HCT116 (cell line): ENCODE measurements around the gene CACNB2. TPM values are rescaled to one million over a fixed set of nuclear protein-coding genes. Genes with fewer than 3 reads are reported as not detected.

Source experiments
- ATAC-seq: fragments of 200-7000 bp; cut with Tn5 transposase; 2 replicates; pipeline ENCODE4 v1.9.1; 2020; ENCODE audit warnings: mild to moderate bottlenecking, moderate library complexity
- BruUV-seq: library from RNA; stranded (reverse); fragments of 400-500 nt; replicated peaks from 2 replicates; lab custom pipeline; 2021; lab: Mats Ljungman, UMichigan
- CTCF ChIA-PET: fragments of 300-600 bp; sonication (Branson Sonifier 250); formaldehyde crosslinking; loops from one replicate; lab custom pipeline; 2021; ENCODE audit warnings: antibody characterized with exemption; lab: Charles Lee
- POLR2A ChIA-PET: fragments of 300-600, 350-600 bp; sonication (Branson Sonifier 250); formaldehyde crosslinking; loops from one replicate; lab custom pipeline; 2021; ENCODE audit warnings: antibody characterized with exemption; lab: Charles Lee
- RAD21 ChIA-PET, 2 experiments: fragments of 300-600 bp; sonication (Branson Sonifier 250); formaldehyde crosslinking; loops; one replicate each; lab custom pipeline; 2023; ENCODE audit warnings: low total read pairs in 2 of 2; ENCODE audit not compliant: uncharacterized antibody in 2 of 2, unreplicated experiment in 2 of 2, low non-redundant PET in 1 of 2; lab: Charles Lee
- DNase-seq: peaks from one replicate; pipeline ENCODE4 v3.0.0-alpha.2; 2010; ENCODE audit warnings: low read depth, low spot score
- H2AFZ ChIP-seq: fragments of 200-600 bp; shearing (Covaris generic), sonication (generic); 2 replicates; pipeline ENCODE4 v1.6.1; 2017; ENCODE audit warnings: low read depth, mixed run types, mixed read lengths, antibody characterized with exemption, low read length; ENCODE audit not compliant: poor library complexity, severe bottlenecking
- H3K27ac ChIP-seq: 2 replicates; pipeline ENCODE4 v1.5.1; 2012; ENCODE audit warnings: low read depth, low read length
- H3K27me3 ChIP-seq: fragments of 200-600 bp; sonication (generic); 2 replicates; pipeline ENCODE4 v1.6.1; 2016; ENCODE audit warnings: mixed run types, low read length, mixed read lengths; ENCODE audit not compliant: insufficient read depth
- H3K36me3 ChIP-seq, 2 experiments: fragments of 200-500 bp in 1 of 2; fragments of 200-600 bp in 1 of 2; sonication (Bioruptor generic) in 1 of 2; sonication (generic) in 1 of 2; 2 replicates each; pipeline versions ENCODE4 v1.5.1 to v1.6.1; 2014 to 2016; ENCODE audit warnings: low read length in 2 of 2, inconsistent platforms in 1 of 2, mixed read lengths in 1 of 2, mixed run types in 1 of 2; ENCODE audit not compliant: insufficient read depth in 2 of 2, control insufficient read depth in 1 of 2
- H3K4me1 ChIP-seq, 2 experiments: fragments of 200-600 bp in 1 of 2; sonication (generic) in 1 of 2; 2 replicates each; pipeline versions ENCODE4 v1.5.1 to v1.6.1; 2012 to 2017; ENCODE audit warnings: low read length in 2 of 2, inconsistent platforms in 1 of 2, mild to moderate bottlenecking in 1 of 2, mixed read lengths in 1 of 2, mixed run types in 1 of 2, moderate library complexity in 1 of 2; ENCODE audit not compliant: insufficient read depth in 2 of 2, control insufficient read depth in 1 of 2
- H3K4me2 ChIP-seq: fragments of 200-600 bp; sonication (generic); 2 replicates; pipeline ENCODE4 v1.6.1; 2017; ENCODE audit warnings: mixed run types, low read length, mixed read lengths
- H3K4me3 ChIP-seq, 2 experiments: fragments of 200-600 bp in 1 of 2; sonication (generic) in 1 of 2; replicated peaks in 1 of 2; 2 replicates each; pipeline ENCODE4 v1.5.1; 2011 to 2016; ENCODE audit warnings: low read length in 2 of 2, control low read depth in 1 of 2, low read depth in 1 of 2, mild to moderate bottlenecking in 1 of 2, mixed read lengths in 1 of 2, mixed run types in 1 of 2
- H3K79me2 ChIP-seq: fragments of 200-600 bp; sonication (generic); 2 replicates; pipeline ENCODE4 v1.6.1; 2017; ENCODE audit warnings: mild to moderate bottlenecking, mixed run types, low read length, moderate library complexity, mixed read lengths; ENCODE audit not compliant: insufficient read depth
- H3K9ac ChIP-seq: fragments of 200-600 bp; sonication (generic); 2 replicates; pipeline ENCODE4 v1.6.1; 2016; ENCODE audit warnings: low read length, mixed read lengths
- H3K9me2 ChIP-seq: fragments of 200-600 bp; sonication (generic), shearing (Covaris generic); 2 replicates; pipeline ENCODE4 v1.6.1; 2017; ENCODE audit warnings: mixed run types, mild to moderate bottlenecking, moderate library complexity; ENCODE audit not compliant: insufficient read depth
- H3K9me3 ChIP-seq, 2 experiments: fragments of 200-500 bp in 1 of 2; fragments of 200-600 bp in 1 of 2; sonication (Bioruptor generic) in 1 of 2; sonication (generic) in 1 of 2; 2 replicates each; pipeline ENCODE4 v1.6.1; 2014 to 2017; ENCODE audit warnings: low read length in 2 of 2, mixed read lengths in 2 of 2, inconsistent platforms in 1 of 2, low read depth in 1 of 2, mild to moderate bottlenecking in 1 of 2, mixed run types in 1 of 2, moderate library complexity in 1 of 2; ENCODE audit not compliant: control insufficient read depth in 1 of 2, insufficient read depth in 1 of 2
- H4K20me1 ChIP-seq: fragments of 200-600 bp; sonication (generic), shearing (Covaris generic); 2 replicates; pipeline ENCODE4 v1.6.1; 2017; ENCODE audit warnings: mixed run types, mild to moderate bottlenecking, moderate library complexity; ENCODE audit not compliant: insufficient read depth
- CBX3 ChIP-seq: IDR thresholded peaks from 2 replicates; pipeline ENCODE4 v1.6.1; 2012; ENCODE audit warnings: low read depth
- EGR1 ChIP-seq: IDR thresholded peaks from 2 replicates; pipeline ENCODE4 v1.6.1; 2012; ENCODE audit warnings: low read depth
- REST ChIP-seq: IDR thresholded peaks from 2 replicates; pipeline ENCODE4 v1.6.1; 2012; ENCODE audit warnings: low read depth
- SIN3A ChIP-seq: IDR thresholded peaks from 2 replicates; pipeline ENCODE4 v1.6.1; 2012; ENCODE audit warnings: low read depth
- SP1 ChIP-seq: IDR thresholded peaks from 2 replicates; pipeline ENCODE4 v1.6.1; 2012; ENCODE audit warnings: low read depth
- SRF ChIP-seq: IDR thresholded peaks from 2 replicates; pipeline ENCODE4 v1.6.1; 2012; ENCODE audit warnings: low read depth
- ZFX ChIP-seq: fragments of 450-650 bp; IDR thresholded peaks from 2 replicates; pipeline ENCODE4 v1.6.1; 2017
- intact Hi-C: fragments of 100-400 bp; cut with micrococcal nuclease; formaldehyde crosslinking; loops from 2 replicates; pipeline ENCODE4 v1.10.0; 2022
- total RNA-seq: library from RNA; stranded (reverse); gene quantifications from one replicate; pipeline ENCODE4 v1.2.1, GENCODE V29; 2021; ENCODE audit not compliant: unreplicated experiment

CACNB2 gene
- total RNA-seq, 1 experiment from 2014 or later, result 0.71 TPM

- Histone ChIP-seq H2AFZ (no peak overlapping the region), H3K4me2 (no peak overlapping the region), H3K9me3 (no peaks in the 10 kb centered on the region), H4K20me1 (no peaks in the 10 kb centered on the region), H3K4me3 (no peak overlapping the region), H3K36me3 (no peaks in the 10 kb centered on the region), H3K4me1 (no peaks in the 10 kb centered on the region), H3K9me2 (no peaks in the 10 kb centered on the region), H3K79me2 (no peaks in the 10 kb centered on the region), H3K27ac (no peak overlapping the region), H3K27me3 (no peaks in the 10 kb centered on the region), H3K9ac (no peak overlapping the region)
- DNase-seq (no peak), ATAC-seq (no peak)
- POLR2A ChIA-PET, result no interaction called here
- TF ChIP-seq SRF (no peak), SIN3A (no peak), REST (no peak), CBX3 (no peak), SP1 (no peak), ZFX (no peak), EGR1 (no peak)
- BruUV-seq, result no TSS peak
- RAD21 ChIA-PET, result no interaction called here
- intact Hi-C loops, result no loop called here
- CTCF ChIA-PET, result no interaction called here
Observed at GRCh38 chr10:18298256-18298655, 158.0 kb downstream of the CACNB2 start.
